Stimulated activated naive CD4-positive, alpha-beta T cell treated with Interleukin-2 at 50 U/mL for 16 hours (primary cell): ENCODE data around the gene ARPP21.
"Not testable (repeated sequence)": the region's sequence is repeated elsewhere in the genome, so short reads cannot be mapped to it uniquely, and the experiment has no call there.

Experiments
- DNase-seq: peaks from one replicate; lab custom pipeline; 2025; lab: John Stamatoyannopoulos, UW

Gene ARPP21

DNA sequence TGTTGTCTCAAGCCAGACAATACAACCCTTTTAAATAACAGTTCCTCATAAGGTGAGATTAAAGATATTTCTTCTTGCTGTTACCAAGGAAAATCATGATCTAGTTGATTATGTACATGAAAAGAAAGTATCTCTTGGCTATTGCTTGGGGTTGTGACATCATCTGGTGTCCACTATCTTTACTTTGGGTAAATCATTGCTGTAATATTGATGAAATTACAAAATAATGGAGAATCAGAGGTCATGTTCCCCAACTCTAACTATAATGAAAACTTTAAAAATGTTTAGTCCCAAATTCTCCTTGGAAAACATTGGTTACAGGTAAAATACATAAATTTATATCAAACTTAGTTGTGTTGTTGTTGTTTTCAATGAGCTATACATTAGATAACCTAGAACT, 142.2 kb downstream of the ARPP21 start:
- no peak for DNase-seq

- no peak for DNase-seq
Measured at GRCh38 chr3:35782355-35782754, 143.0 kb downstream of the ARPP21 start.

- DNase-seq, result no peak
Measured at GRCh38 chr3:35784169-35784568, 144.8 kb downstream of the ARPP21 start.

GRCh38 chr3:35785234-35785888, 146.0 kb downstream of the ARPP21 start:
- no peak for DNase-seq

DNA sequence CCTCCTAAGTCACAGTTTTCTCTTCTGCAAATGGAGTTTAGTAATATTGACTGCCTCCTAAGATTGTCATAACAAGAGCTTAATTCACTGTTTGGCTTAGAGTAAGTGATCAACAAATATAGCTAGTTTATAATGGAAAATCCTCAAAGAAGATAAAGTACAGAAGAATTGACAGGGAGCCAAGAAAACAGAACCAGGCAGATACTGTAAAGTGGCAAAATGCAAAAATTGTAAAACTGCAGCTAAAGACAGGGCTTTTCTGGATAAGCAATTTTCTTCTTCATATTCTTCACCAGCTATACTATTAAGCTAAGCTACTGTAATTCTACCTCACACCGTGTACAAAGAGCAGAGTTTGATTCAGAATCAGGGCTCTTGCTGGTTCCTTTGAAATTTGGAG, 148.6 kb downstream of the ARPP21 start:
- DNase-seq, result no peak

- DNase-seq, result no peak
Measured at GRCh38 chr3:35789042-35789831, 149.9 kb downstream of the ARPP21 start.

GRCh38 chr3:35790764-35791163, 151.4 kb downstream of the ARPP21 start:
- DNase-seq, result no peak

GRCh38 chr3:35793667-35794066, 154.3 kb downstream of the ARPP21 start:
- DNase-seq, result no peak

- DNase-seq, result no peak
Measured at GRCh38 chr3:35800960-35801459, 161.7 kb downstream of the ARPP21 start.

- DNase-seq, result no peak
Measured at GRCh38 chr3:35814531-35814930, 175.2 kb downstream of the ARPP21 start.

DNA sequence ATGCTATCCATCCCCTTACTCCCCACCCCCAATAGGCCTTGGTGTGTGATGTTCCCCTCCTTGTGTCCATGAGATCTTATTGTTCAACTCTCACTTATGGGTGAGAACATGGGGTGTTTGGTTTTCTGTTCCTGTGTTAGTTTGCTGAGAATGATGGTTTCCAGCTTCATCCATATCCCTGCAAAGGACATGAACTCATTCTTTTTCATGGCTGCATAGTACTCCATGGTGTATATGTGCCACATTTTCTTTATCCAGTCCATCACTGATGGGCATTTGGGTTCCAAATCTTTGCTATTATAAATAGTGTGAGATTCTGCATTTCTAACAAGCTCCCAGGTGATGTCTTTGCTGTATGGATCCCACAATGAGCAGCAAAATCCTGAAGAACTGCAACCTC, 176.5 kb downstream of the ARPP21 start:
- not testable (repeated sequence) for DNase-seq

DNA sequence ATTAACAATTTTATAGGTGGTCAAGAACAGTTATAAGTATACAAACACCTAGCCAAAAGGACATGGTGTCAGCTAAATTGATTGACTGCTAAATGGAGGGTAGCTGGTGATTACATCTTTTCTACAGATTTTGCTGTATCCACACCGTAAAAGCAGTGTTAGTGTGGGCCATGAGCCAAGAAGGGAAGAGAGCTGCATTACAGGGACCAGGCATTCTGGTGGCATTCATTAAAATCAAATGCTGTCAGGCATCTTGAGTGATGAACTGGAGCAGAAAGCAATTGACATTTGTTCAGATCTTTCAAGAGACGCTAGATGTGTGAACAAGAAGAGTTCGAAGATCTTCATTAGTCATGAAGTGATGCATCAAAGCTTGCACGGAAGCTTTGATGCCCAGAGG, 177.9 kb downstream of the ARPP21 start:
- DNase-seq, result no peak

GRCh38 chr3:35832140-35832571, 192.8 kb downstream of the ARPP21 start:
- no peak for DNase-seq
